Lower lobe of right lung (tissue), 2 donors: ENCODE results near the gene RASSF6. TPM values are rescaled to one million over a fixed set of nuclear protein-coding genes. Genes with fewer than 3 reads are reported as not detected.
A peak's percentile ranks its signal among the peaks of the same experiment; 100 is the strongest.
"Not testable (repeated sequence)": the region's sequence is repeated elsewhere in the genome, so short reads cannot be mapped to it uniquely, and the experiment has no call there.

Experiments
- ATAC-seq, 2 donors: fragments of 200-7000 bp; cut with Tn5 transposase; one replicate each; pipeline ENCODE4 v1.9.1; 2020 to 2022; ENCODE audit warnings: mild to moderate bottlenecking in 2 of 2, moderate library complexity in 2 of 2
- DNase-seq: peaks from one replicate; pipeline ENCODE4 v3.0.0-alpha.2; 2020
- H3K27ac ChIP-seq: fragments of 200-600 bp; one replicate; pipeline ENCODE4 v1.8.0; 2022
- H3K27me3 ChIP-seq: fragments of 200-600 bp; one replicate; pipeline ENCODE4 v1.8.0; 2022; ENCODE audit warnings: low read depth
- H3K36me3 ChIP-seq: fragments of 200-600 bp; one replicate; pipeline ENCODE4 v1.8.0; 2022; ENCODE audit warnings: mild to moderate bottlenecking
- H3K4me1 ChIP-seq: fragments of 200-600 bp; one replicate; pipeline ENCODE4 v1.8.0; 2022
- H3K4me3 ChIP-seq: fragments of 200-600 bp; one replicate; pipeline ENCODE4 v1.8.0; 2022; ENCODE audit warnings: mild to moderate bottlenecking
- H3K9me3 ChIP-seq: fragments of 200-600 bp; one replicate; pipeline ENCODE4 v1.8.0; 2022
- CTCF ChIP-seq: fragments of 200-600 bp; IDR thresholded peaks from one replicate; pipeline ENCODE4 v1.8.0; 2022; ENCODE audit warnings: antibody characterized with exemption, mild to moderate bottlenecking
- intact Hi-C: fragments of 100-400 bp; cut with DNase I; formaldehyde crosslinking; loops from one replicate; pipeline ENCODE4 v1.11.0; 2022
- total RNA-seq: library from RNA; stranded (reverse); fragmentation: NEBNext Ultra II Directional; extraction: Animal tissue kit (Norgen Biotek cat#: 25700); gene quantifications from one replicate; pipeline ENCODE4 v1.2.1, GENCODE V29; 2021
- donor health status: DM: no; HTN: yes; CAD: no; lungs with severe emphysema.

Gene RASSF6
- total RNA-seq, 1 donor from 2014 or later = 1.9 TPM

- peak; percentile 87 to 88 for ATAC-seq
- intact Hi-C loops = loop anchor here (5.0 kb wide), 1 partner anchor 78 kb away; no protein-coding TSS in a partner anchor
- TF ChIP-seq CTCF = peak; percentile 77
- DNase-seq = peak; percentile 48
- no peaks in the 10 kb centered on the region for H3K9me3 ChIP-seq
- no peaks in the 10 kb centered on the region for H3K27me3 ChIP-seq
- no peak overlapping the region for H3K27ac ChIP-seq
- H3K4me3 ChIP-seq = no peak overlapping the region
- H3K4me1 ChIP-seq = no peaks in the 10 kb centered on the region
- H3K36me3 ChIP-seq = no peaks in the 10 kb centered on the region
Observed at GRCh38 chr4:73573794-73574528, 46.3 kb downstream of the RASSF6 start.

GRCh38 chr4:73550865-73551264 is 69.4 kb downstream of the RASSF6 start:
- H3K27me3 ChIP-seq, H3K9me3 ChIP-seq, ATAC-seq, H3K27ac ChIP-seq, DNase-seq, H3K4me3 ChIP-seq, H3K36me3 ChIP-seq, intact Hi-C loops, H3K4me1 ChIP-seq: not testable (repeated sequence)

- H3K9me3 ChIP-seq = no peaks in the 10 kb centered on the region
- H3K27ac ChIP-seq = no peak overlapping the region
- TF ChIP-seq CTCF = no peak
- no peaks in the 10 kb centered on the region for H3K4me1 ChIP-seq
- ATAC-seq = no peak
- no peak for DNase-seq
- H3K4me3 ChIP-seq = no peak overlapping the region
- H3K27me3 ChIP-seq = no peaks in the 10 kb centered on the region
- no peaks in the 10 kb centered on the region for H3K36me3 ChIP-seq
- intact Hi-C loops = no loop called here
Observed at GRCh38 chr4:73544620-73545019, 75.6 kb downstream of the RASSF6 start.

GRCh38 chr4:73541251-73541650 is 79.0 kb downstream of the RASSF6 start:
- no peaks in the 10 kb centered on the region for H3K4me1 ChIP-seq
- no peak overlapping the region for H3K27ac ChIP-seq
- TF ChIP-seq CTCF = no peak
- no peak overlapping the region for H3K4me3 ChIP-seq
- no peaks in the 10 kb centered on the region for H3K9me3 ChIP-seq
- no peak for ATAC-seq
- no peak for DNase-seq
- H3K27me3 ChIP-seq = no peaks in the 10 kb centered on the region
- H3K36me3 ChIP-seq = no peaks in the 10 kb centered on the region
- intact Hi-C loops = no loop called here

GRCh38 chr4:73540826-73541225 is 79.4 kb downstream of the RASSF6 start:
- intact Hi-C loops = no loop called here
- DNase-seq = no peak
- H3K4me1 ChIP-seq = no peaks in the 10 kb centered on the region
- H3K27ac ChIP-seq = no peak overlapping the region
- no peaks in the 10 kb centered on the region for H3K36me3 ChIP-seq
- no peak overlapping the region for H3K4me3 ChIP-seq
- H3K9me3 ChIP-seq = no peaks in the 10 kb centered on the region
- no peaks in the 10 kb centered on the region for H3K27me3 ChIP-seq
- no peak for TF ChIP-seq CTCF
- no peak for ATAC-seq

GRCh38 chr4:73539386-73539785 is 80.8 kb downstream of the RASSF6 start:
- no peaks in the 10 kb centered on the region for H3K27me3 ChIP-seq
- no peak overlapping the region for H3K27ac ChIP-seq
- TF ChIP-seq CTCF = no peak
- ATAC-seq = no peak
- no peaks in the 10 kb centered on the region for H3K36me3 ChIP-seq
- no peak overlapping the region for H3K4me3 ChIP-seq
- no peak for DNase-seq
- no peaks in the 10 kb centered on the region for H3K9me3 ChIP-seq
- intact Hi-C loops = no loop called here
- no peaks in the 10 kb centered on the region for H3K4me1 ChIP-seq
